HepG2 (cell line): ENCODE results near the gene DENND4A. TPM values are rescaled to one million over a fixed set of nuclear protein-coding genes. Genes with fewer than 3 reads are reported as not detected.
A peak's percentile ranks its signal among the peaks of the same experiment; 100 is the strongest.

ENCODE experiments used
- ARHGAP35 ChIP-seq: sonication (generic); formaldehyde crosslinking; IDR thresholded peaks from 2 replicates; pipeline ENCODE4 v1.9.0; 2022; ENCODE audit warnings: mild to moderate bottlenecking, inconsistent platforms, moderate library complexity, missing genetic modification reagents, borderline replicate concordance
- KDM5A ChIP-seq: fragments of 200-600 bp; sonication (generic); IDR thresholded peaks from 2 replicates; pipeline ENCODE4 v1.7.0; 2018; ENCODE audit warnings: antibody characterized with exemption, mild to moderate bottlenecking, low read length, borderline replicate concordance
- NR2C2 ChIP-seq: sonication (generic); formaldehyde crosslinking; IDR thresholded peaks from 2 replicates; pipeline ENCODE4 v1.4.0; 2020; ENCODE audit warnings: missing genetic modification reagents, mild to moderate bottlenecking, moderate library complexity, borderline replicate concordance
- RELA ChIP-seq: sonication (generic); formaldehyde crosslinking; IDR thresholded peaks from 2 replicates; pipeline ENCODE4 v1.4.0; 2020; ENCODE audit warnings: missing genetic modification reagents
- RFXANK ChIP-seq: IDR thresholded peaks from 2 replicates; pipeline ENCODE4 v1.6.1; 2016
- SP2 ChIP-seq: sonication (generic); formaldehyde crosslinking; IDR thresholded peaks from 2 replicates; pipeline ENCODE4 v1.5.1; 2020; ENCODE audit warnings: mild to moderate bottlenecking, missing genetic modification reagents
- SP4 ChIP-seq: sonication (generic); formaldehyde crosslinking; IDR thresholded peaks from 2 replicates; pipeline ENCODE4 v1.8.1; 2023; ENCODE audit warnings: mild to moderate bottlenecking, missing genetic modification reagents
- ZFP62 ChIP-seq: sonication (generic); formaldehyde crosslinking; IDR thresholded peaks from 2 replicates; pipeline ENCODE4 v1.4.0; 2020; ENCODE audit warnings: missing genetic modification reagents
- ZFP82 ChIP-seq: sonication (generic); formaldehyde crosslinking; IDR thresholded peaks from 2 replicates; pipeline ENCODE4 v1.5.1; 2020; ENCODE audit warnings: mild to moderate bottlenecking, missing genetic modification reagents, borderline replicate concordance
- ZNF24 ChIP-seq: fragments of 450-650 bp; IDR thresholded peaks from 2 replicates; pipeline ENCODE4 v1.6.1; 2017; ENCODE audit warnings: antibody characterized with exemption, mild to moderate bottlenecking
- ZNF264 ChIP-seq: sonication (generic); formaldehyde crosslinking; IDR thresholded peaks from 2 replicates; pipeline ENCODE4 v1.4.0; 2020; ENCODE audit warnings: missing genetic modification reagents
- ZNF34 ChIP-seq: sonication (generic); formaldehyde crosslinking; IDR thresholded peaks from 2 replicates; pipeline ENCODE4 v1.4.0; 2020; ENCODE audit warnings: mild to moderate bottlenecking, missing genetic modification reagents, borderline replicate concordance
- ZNF577 ChIP-seq: sonication (generic); formaldehyde crosslinking; IDR thresholded peaks from 2 replicates; pipeline ENCODE4 v1.4.0; 2020; ENCODE audit warnings: mild to moderate bottlenecking, low read depth, missing genetic modification reagents, borderline replicate concordance
- ZNF816 ChIP-seq: sonication (generic); formaldehyde crosslinking; IDR thresholded peaks from 2 replicates; pipeline ENCODE4 v1.8.0; 2022; ENCODE audit warnings: missing genetic modification reagents, mild to moderate bottlenecking, borderline replicate concordance
- polyA plus RNA-seq, 8 experiments: library from polyadenylated mRNA; depleted of rRNA in 3 of 8; stranded (reverse) in 7 of 8; unstranded in 1 of 8; fragments of >200 nt; fragmentation: Illumina TruSeq in 4 of 8; extraction: Trizol in 4 of 8; gene quantifications; 2 replicates each; pipeline versions ENCODE4 v1.2.1 to v1.2.3, GENCODE V29; 2011 to 2016; ENCODE audit warnings: low read depth in 4 of 8, missing spikeins in 1 of 8, mixed read lengths in 1 of 8; ENCODE audit not compliant: insufficient read depth in 1 of 8
- total RNA-seq, 5 experiments: library from RNA; depleted of rRNA; stranded (reverse); fragments of >200 nt; fragmentation: Illumina TruSeq; extraction: Trizol; gene quantifications; 2 replicates each; pipeline ENCODE4 v1.2.3, GENCODE V29; 2016; ENCODE audit warnings: low read depth in 1 of 5
- TF ChIP-seq, protein P1 (sequence below): sonication (generic); formaldehyde crosslinking; IDR thresholded peaks from 2 replicates; pipeline ENCODE4 v1.5.1; 2020; ENCODE audit warnings: mild to moderate bottlenecking, missing genetic modification reagents, moderate library complexity
- TF ChIP-seq, protein P2 (sequence below): sonication (generic); formaldehyde crosslinking; IDR thresholded peaks from 2 replicates; pipeline ENCODE4 v1.4.0; 2020; ENCODE audit warnings: low read depth, mild to moderate bottlenecking, missing genetic modification reagents
- TF ChIP-seq, protein P3 (sequence below): sonication (generic); formaldehyde crosslinking; IDR thresholded peaks from 2 replicates; pipeline ENCODE4 v1.4.0; 2020; ENCODE audit warnings: missing genetic modification reagents, mild to moderate bottlenecking, borderline replicate concordance
- TF ChIP-seq, protein P4 (sequence below): IDR thresholded peaks from 2 replicates; pipeline ENCODE4 v1.6.1; 2012; ENCODE audit warnings: inconsistent platforms

Gene DENND4A
- total and polyA plus RNA-seq, 2 of the 13 experiments (the other 11 are each of a cell fraction or from before 2014, with no cell fraction given), result 13.2 to 18.6 TPM

DNA sequence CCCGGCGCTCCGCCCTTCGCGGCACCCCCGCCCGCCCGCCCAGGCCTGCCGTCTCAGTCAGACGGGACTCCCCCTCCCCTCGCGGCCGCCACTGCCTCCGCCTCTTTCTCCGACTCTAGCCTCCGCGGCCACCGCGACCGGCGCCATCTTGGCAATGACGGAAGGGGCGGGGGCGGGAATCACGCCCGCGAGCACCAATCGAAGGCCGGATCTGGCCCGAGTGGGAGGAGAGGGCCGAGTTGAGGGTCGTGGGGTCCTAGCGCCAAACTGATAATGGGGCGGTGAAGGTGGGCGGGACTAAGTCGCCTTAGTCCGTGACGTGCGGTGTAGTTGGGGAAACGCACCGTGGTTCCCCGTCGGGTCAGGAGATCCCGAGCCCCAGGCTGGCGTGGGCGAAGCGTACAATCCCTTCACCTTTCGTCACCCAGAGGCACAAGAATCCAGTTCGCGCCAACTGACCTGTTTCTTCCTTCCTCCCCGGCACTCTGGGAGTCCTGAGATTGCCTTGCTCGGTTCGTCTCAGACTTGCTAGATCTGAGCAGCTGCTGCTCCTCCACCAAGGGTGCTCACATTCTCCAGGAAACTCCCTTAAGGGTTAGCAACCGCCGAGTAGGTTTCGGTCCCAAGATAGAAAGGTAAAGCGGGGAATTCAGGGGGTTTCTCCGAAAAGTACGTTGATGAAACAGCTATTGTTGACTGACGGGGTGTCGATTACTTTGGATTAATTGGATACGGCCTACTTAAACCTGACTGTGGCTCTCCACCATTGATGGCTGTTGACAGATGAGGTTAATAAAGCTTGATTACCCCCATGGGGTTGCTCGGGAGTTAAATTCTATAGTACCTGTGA, at the start of gene DENND4A (continued):
- TF ChIP-seq, protein P1, sequence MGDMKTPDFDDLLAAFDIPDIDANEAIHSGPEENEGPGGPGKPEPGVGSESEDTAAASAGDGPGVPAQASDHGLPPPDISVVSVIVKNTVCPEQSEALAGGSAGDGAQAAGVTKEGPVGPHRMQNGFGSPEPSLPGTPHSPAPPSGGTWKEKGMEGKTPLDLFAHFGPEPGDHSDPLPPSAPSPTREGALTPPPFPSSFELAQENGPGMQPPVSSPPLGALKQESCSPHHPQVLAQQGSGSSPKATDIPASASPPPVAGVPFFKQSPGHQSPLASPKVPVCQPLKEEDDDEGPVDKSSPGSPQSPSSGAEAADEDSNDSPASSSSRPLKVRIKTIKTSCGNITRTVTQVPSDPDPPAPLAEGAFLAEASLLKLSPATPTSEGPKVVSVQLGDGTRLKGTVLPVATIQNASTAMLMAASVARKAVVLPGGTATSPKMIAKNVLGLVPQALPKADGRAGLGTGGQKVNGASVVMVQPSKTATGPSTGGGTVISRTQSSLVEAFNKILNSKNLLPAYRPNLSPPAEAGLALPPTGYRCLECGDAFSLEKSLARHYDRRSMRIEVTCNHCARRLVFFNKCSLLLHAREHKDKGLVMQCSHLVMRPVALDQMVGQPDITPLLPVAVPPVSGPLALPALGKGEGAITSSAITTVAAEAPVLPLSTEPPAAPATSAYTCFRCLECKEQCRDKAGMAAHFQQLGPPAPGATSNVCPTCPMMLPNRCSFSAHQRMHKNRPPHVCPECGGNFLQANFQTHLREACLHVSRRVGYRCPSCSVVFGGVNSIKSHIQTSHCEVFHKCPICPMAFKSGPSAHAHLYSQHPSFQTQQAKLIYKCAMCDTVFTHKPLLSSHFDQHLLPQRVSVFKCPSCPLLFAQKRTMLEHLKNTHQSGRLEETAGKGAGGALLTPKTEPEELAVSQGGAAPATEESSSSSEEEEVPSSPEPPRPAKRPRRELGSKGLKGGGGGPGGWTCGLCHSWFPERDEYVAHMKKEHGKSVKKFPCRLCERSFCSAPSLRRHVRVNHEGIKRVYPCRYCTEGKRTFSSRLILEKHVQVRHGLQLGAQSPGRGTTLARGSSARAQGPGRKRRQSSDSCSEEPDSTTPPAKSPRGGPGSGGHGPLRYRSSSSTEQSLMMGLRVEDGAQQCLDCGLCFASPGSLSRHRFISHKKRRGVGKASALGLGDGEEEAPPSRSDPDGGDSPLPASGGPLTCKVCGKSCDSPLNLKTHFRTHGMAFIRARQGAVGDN (CRISPR knock-in tag), result peak; percentile 79
- TF ChIP-seq, protein P2, sequence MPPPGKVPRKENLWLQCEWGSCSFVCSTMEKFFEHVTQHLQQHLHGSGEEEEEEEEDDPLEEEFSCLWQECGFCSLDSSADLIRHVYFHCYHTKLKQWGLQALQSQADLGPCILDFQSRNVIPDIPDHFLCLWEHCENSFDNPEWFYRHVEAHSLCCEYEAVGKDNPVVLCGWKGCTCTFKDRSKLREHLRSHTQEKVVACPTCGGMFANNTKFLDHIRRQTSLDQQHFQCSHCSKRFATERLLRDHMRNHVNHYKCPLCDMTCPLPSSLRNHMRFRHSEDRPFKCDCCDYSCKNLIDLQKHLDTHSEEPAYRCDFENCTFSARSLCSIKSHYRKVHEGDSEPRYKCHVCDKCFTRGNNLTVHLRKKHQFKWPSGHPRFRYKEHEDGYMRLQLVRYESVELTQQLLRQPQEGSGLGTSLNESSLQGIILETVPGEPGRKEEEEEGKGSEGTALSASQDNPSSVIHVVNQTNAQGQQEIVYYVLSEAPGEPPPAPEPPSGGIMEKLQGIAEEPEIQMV, result peak; percentile 86; the same call in 1 of the 2 replicates
- TF ChIP-seq, protein P3, sequence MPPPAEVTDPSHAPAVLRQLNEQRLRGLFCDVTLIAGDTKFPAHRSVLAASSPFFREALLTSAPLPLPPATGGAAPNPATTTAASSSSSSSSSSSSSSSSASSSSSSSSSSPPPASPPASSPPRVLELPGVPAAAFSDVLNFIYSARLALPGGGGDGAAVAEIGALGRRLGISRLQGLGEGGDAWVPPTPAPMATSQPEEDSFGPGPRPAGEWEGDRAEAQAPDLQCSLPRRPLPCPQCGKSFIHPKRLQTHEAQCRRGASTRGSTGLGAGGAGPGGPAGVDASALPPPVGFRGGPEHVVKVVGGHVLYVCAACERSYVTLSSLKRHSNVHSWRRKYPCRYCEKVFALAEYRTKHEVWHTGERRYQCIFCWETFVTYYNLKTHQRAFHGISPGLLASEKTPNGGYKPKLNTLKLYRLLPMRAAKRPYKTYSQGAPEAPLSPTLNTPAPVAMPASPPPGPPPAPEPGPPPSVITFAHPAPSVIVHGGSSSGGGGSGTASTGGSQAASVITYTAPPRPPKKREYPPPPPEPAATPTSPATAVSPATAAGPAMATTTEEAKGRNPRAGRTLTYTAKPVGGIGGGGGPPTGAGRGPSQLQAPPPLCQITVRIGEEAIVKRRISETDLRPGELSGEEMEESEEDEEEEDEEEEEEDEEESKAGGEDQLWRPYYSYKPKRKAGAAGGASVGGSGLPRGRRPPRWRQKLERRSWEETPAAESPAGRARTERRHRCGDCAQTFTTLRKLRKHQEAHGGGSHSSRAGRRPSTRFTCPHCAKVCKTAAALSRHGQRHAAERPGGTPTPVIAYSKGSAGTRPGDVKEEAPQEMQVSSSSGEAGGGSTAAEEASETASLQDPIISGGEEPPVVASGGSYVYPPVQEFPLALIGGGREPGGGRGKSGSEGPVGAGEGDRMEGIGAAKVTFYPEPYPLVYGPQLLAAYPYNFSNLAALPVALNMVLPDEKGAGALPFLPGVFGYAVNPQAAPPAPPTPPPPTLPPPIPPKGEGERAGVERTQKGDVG, result 0 out of 2 replicates have a peak, but pooled peaks have one; percentile 40
- TF ChIP-seq ZNF34 (CRISPR knock-in tag) (peak; percentile 86; the same call in 1 of the 2 replicates), ZNF816 (CRISPR knock-in tag) (peak; percentile 69; the same call in 1 of the 2 replicates), ZNF577 (CRISPR knock-in tag) (no peak), ARHGAP35 (CRISPR knock-in tag) (0 out of 2 replicates have a peak, but pooled peaks have one; percentile 35), ZNF264 (peak; percentile 75; the same call in 1 of the 2 replicates), ZFP82 (CRISPR knock-in tag) (no peak; the same call in 1 of the 2 replicates), ZNF24 (no peak), NR2C2 (peak; percentile 54), RFXANK (0 out of 2 replicates have a peak, but pooled peaks have one; percentile 86), SP4 (CRISPR knock-in tag) (peak; percentile 99), KDM5A (no peak), ZFP62 (no peak), RELA (CRISPR knock-in tag) (0 out of 2 replicates have a peak, but pooled peaks have one; percentile 41), SP2 (CRISPR knock-in tag) (peak; percentile 90)
- TF ChIP-seq, protein P4, sequence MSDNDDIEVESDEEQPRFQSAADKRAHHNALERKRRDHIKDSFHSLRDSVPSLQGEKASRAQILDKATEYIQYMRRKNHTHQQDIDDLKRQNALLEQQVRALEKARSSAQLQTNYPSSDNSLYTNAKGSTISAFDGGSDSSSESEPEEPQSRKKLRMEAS, result peak; percentile 59
